GM12878 (cell line): ENCODE data around the gene CD93. TPM values are rescaled to one million over a fixed set of nuclear protein-coding genes. Genes with fewer than 3 reads are reported as not detected.

Experiments used
- ATAC-seq: fragments of 200-7000 bp; cut with Tn5 transposase; 3 replicates; pipeline ENCODE4 v1.9.1; 2020; ENCODE audit warnings: mild to moderate bottlenecking, moderate library complexity
- BruUV-seq: library from RNA; stranded (reverse); fragments of 400-500 nt; replicated peaks from 2 replicates; lab custom pipeline; 2021; lab: Mats Ljungman, UMichigan
- CTCF ChIA-PET: fragments of 300-600 bp; sonication (Branson Sonifier 250); formaldehyde crosslinking; extraction: SDS; loops from one replicate; lab custom pipeline; 2021; ENCODE audit warnings: inconsistent platforms; lab: Yijun Ruan, JAX
- POLR2A ChIA-PET: fragments of 350-600 bp; formaldehyde crosslinking; extraction: SDS; loops from one replicate; lab custom pipeline; 2021; ENCODE audit warnings: inconsistent platforms; lab: Charles Lee
- RAD21 ChIA-PET: fragments of 300-600 bp; sonication (Branson Sonifier 250); formaldehyde crosslinking; loops from one replicate; lab custom pipeline; 2023; ENCODE audit warnings: antibody characterized with exemption; ENCODE audit not compliant: unreplicated experiment; lab: Charles Lee
- SMC1A ChIA-PET: fragments of 300-600 bp; sonication (Branson Sonifier 250); formaldehyde crosslinking; loops from one replicate; lab custom pipeline; 2023; ENCODE audit not compliant: unreplicated experiment, uncharacterized antibody; lab: Charles Lee
- DNase-seq: peaks from one replicate; pipeline ENCODE4 v3.0.0-alpha.2; 2011; ENCODE audit warnings: low read depth, low spot score
- FAIRE-seq: peaks from 3 replicates; lab custom pipeline; 2011; peaks lifted over from hg19 to GRCh38; lab: Jason Lieb, UNC
- H2AFZ ChIP-seq: 2 replicates; pipeline ENCODE4 v1.6.0; 2011; ENCODE audit warnings: low read depth, low read length, control low read depth; ENCODE audit not compliant: control insufficient read depth
- H3K27ac ChIP-seq: 2 replicates; pipeline ENCODE4 v1.5.1; 2011; ENCODE audit warnings: control low read depth; ENCODE audit not compliant: control insufficient read depth, insufficient read depth
- H3K27me3 ChIP-seq, 2 experiments: replicated peaks in 1 of 2; 2 replicates each; pipeline versions ENCODE4 v1.6.0 to v1.6.1; 2011; ENCODE audit warnings: low read length in 1 of 2; ENCODE audit not compliant: control insufficient read depth in 2 of 2, insufficient read depth in 2 of 2
- H3K36me3 ChIP-seq, 2 experiments: 2 replicates each; pipeline ENCODE4 v1.5.1; 2011; ENCODE audit warnings: low read length in 1 of 2; ENCODE audit not compliant: control insufficient read depth in 2 of 2, insufficient read depth in 2 of 2
- H3K4me1 ChIP-seq: 2 replicates; pipeline ENCODE4 v1.6.1; 2011; ENCODE audit warnings: mild to moderate bottlenecking, low read length, moderate library complexity, mixed read lengths; ENCODE audit not compliant: control insufficient read depth, insufficient read depth
- H3K4me2 ChIP-seq: 2 replicates; pipeline ENCODE4 v1.6.0; 2011; ENCODE audit warnings: control low read depth; ENCODE audit not compliant: control insufficient read depth, insufficient read depth
- H3K4me3 ChIP-seq: fragments of 200-600 bp; sonication (generic); 2 replicates; pipeline ENCODE4 v1.5.1; 2016
- H3K79me2 ChIP-seq: 2 replicates; pipeline ENCODE4 v1.6.0; 2011; ENCODE audit warnings: low read length; ENCODE audit not compliant: control insufficient read depth, insufficient read depth
- H3K9ac ChIP-seq: 2 replicates; pipeline ENCODE4 v1.8.0; 2011; ENCODE audit warnings: low read length, control low read depth, mixed read lengths; ENCODE audit not compliant: control insufficient read depth, insufficient read depth
- H3K9me3 ChIP-seq: replicated peaks from 3 replicates; pipeline ENCODE4 v1.5.1; 2011; ENCODE audit warnings: mild to moderate bottlenecking, low read length; ENCODE audit not compliant: control insufficient read depth, insufficient read depth
- H4K20me1 ChIP-seq: 2 replicates; pipeline ENCODE4 v1.6.0; 2011; ENCODE audit not compliant: control insufficient read depth, insufficient read depth
- ESRRA ChIP-seq: IDR thresholded peaks from 2 replicates; pipeline ENCODE4 v1.6.1; 2012; ENCODE audit warnings: mild to moderate bottlenecking, low read length, improper control_type of control experiment
- HDAC6 ChIP-seq: fragments of 200-600 bp; sonication (generic); IDR thresholded peaks from one replicate; pipeline ENCODE4 v1.8.0; 2017; ENCODE audit warnings: antibody characterized with exemption; ENCODE audit not compliant: unreplicated experiment
- KAT2A ChIP-seq: conservative IDR thresholded peaks from 2 replicates; pipeline ENCODE4 v1.6.1; 2011; ENCODE audit warnings: low read depth, low read length; ENCODE audit not compliant: control insufficient read depth
- MEF2B ChIP-seq: fragments of 450-650 bp; IDR thresholded peaks from 2 replicates; pipeline ENCODE4 v1.6.1; 2018; ENCODE audit warnings: mild to moderate bottlenecking, moderate library complexity; ENCODE audit not compliant: partially characterized antibody, poor library complexity, severe bottlenecking
- ZNF622 ChIP-seq: fragments of 450-650 bp; IDR thresholded peaks from 2 replicates; pipeline ENCODE4 v1.6.1; 2017; ENCODE audit warnings: mild to moderate bottlenecking, inconsistent platforms
- in situ Hi-C: fragments of 300-500 bp; cut with MboI; formaldehyde crosslinking; loops from 9 replicates; pipeline ENCODE4 v1.14.3; 2018; ENCODE audit warnings: mixed read lengths
- intact Hi-C: fragments of 100-400 bp; cut with micrococcal nuclease; formaldehyde crosslinking; loops from one replicate; pipeline ENCODE4 v1.14.2; 2022; ENCODE audit not compliant: unreplicated experiment
- polyA plus RNA-seq, 11 experiments: library from polyadenylated mRNA; depleted of rRNA in 4 of 11; unstranded in 6 of 11; stranded (reverse) in 5 of 11; fragments of >200 nt; fragmentation: Nextera tagmentation in 4 of 11; fragmentation: Illumina TruSeq in 1 of 11; extraction: Ambion mirVana in 4 of 11; extraction: Trizol in 1 of 11; gene quantifications; 1 replicate in 1 of 11; 2 replicates in 10 of 11; pipeline versions ENCODE4 v1.2.1 to v1.2.3, GENCODE V29; 2011 to 2016; ENCODE audit warnings: inconsistent platforms in 2 of 11, missing spikeins in 2 of 11, low read depth in 1 of 11
- total RNA-seq, 4 experiments: library from RNA; depleted of rRNA in 3 of 4; stranded (reverse); fragments of >200 nt in 3 of 4; fragmentation: Illumina TruSeq in 1 of 4; extraction: Trizol in 1 of 4; gene quantifications; 2 replicates each; pipeline versions ENCODE4 v1.2.1 to v1.2.3, GENCODE V29; 2013 to 2021
- TF ChIP-seq, protein P1 (sequence below): IDR thresholded peaks from 2 replicates; pipeline ENCODE4 v1.6.1; 2012; ENCODE audit warnings: low read depth, low read length, improper control_type of control experiment

CD93 gene
- total and polyA plus RNA-seq, 10 of the 15 experiments (the other 5 are each of a cell fraction or from before 2014, with no cell fraction given): 0.20 to 2.7 (median 0.92) TPM

DNA sequence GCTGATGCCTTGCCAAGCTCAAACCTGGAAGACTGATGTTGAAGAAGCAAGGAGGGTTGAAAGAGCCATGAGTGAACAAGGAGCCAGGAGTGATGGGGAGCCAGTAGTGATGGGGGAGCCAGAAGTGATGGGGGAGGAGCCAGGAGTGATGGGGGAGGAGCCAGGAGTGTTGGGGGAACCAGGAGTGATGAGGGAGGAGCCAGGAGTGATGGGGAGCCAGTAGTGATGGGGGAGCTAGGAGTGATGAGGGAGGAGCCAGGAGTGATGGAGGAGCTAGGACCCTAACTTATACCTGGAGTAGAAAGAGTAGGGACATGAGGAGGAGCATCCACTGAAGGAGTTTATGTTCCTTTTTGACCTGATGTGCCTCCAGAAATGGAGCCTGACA lies 14.6 kb upstream of the CD93 start:
- H3K36me3 ChIP-seq: no peaks in the 10 kb centered on the region
- H2AFZ ChIP-seq: no peak overlapping the region
- FAIRE-seq (no peak), DNase-seq (no peak), ATAC-seq (no peak)
- no TSS peak for BruUV-seq
- POLR2A ChIA-PET: interaction anchor here (0.7 to 1.2 kb wide), 2 partner anchors 16 to 23 kb away, joined by 3 to 6 read pairs; no protein-coding TSS in a partner anchor
- in situ Hi-C loops (no loop called here), intact Hi-C loops (no loop called here)
- TF ChIP-seq ZNF622: no peak
- no peak for TF ChIP-seq ESRRA
- no peak for TF ChIP-seq MEF2B
- TF ChIP-seq HDAC6: no peak
- TF ChIP-seq KAT2A: no peak
- TF ChIP-seq, protein P1, sequence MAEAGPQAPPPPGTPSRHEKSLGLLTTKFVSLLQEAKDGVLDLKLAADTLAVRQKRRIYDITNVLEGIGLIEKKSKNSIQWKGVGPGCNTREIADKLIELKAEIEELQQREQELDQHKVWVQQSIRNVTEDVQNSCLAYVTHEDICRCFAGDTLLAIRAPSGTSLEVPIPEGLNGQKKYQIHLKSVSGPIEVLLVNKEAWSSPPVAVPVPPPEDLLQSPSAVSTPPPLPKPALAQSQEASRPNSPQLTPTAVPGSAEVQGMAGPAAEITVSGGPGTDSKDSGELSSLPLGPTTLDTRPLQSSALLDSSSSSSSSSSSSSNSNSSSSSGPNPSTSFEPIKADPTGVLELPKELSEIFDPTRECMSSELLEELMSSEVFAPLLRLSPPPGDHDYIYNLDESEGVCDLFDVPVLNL: no peak
- H3K4me3 ChIP-seq: no peak overlapping the region
- no peaks in the 10 kb centered on the region for H3K79me2 ChIP-seq
- H3K4me2 ChIP-seq: no peak overlapping the region
- H3K9me3 ChIP-seq: no peaks in the 10 kb centered on the region
- SMC1A ChIA-PET: interaction anchor here (1.4 to 1.5 kb wide), 3 partner anchors 10 to 39 kb away, joined by 3 to 6 read pairs (median 4); no protein-coding TSS in a partner anchor
- no peak overlapping the region for H3K27ac ChIP-seq
- RAD21 ChIA-PET: interaction anchor here (1.3 kb wide), 2 partner anchors 23 to 24 kb away, joined by 3 read pairs; no protein-coding TSS in a partner anchor
- H4K20me1 ChIP-seq: no peaks in the 10 kb centered on the region
- CTCF ChIA-PET: interaction anchor here (1.5 kb wide), 1 partner anchor 21 kb away, joined by 7 read pairs; no protein-coding TSS in a partner anchor
- no peaks in the 10 kb centered on the region for H3K4me1 ChIP-seq
- H3K9ac ChIP-seq: no peak overlapping the region
- no peaks in the 10 kb centered on the region; a peak in 1 of 4 replicates for H3K27me3 ChIP-seq
